Measurements from ENCODE around the gene ADAM10.

DNA sequence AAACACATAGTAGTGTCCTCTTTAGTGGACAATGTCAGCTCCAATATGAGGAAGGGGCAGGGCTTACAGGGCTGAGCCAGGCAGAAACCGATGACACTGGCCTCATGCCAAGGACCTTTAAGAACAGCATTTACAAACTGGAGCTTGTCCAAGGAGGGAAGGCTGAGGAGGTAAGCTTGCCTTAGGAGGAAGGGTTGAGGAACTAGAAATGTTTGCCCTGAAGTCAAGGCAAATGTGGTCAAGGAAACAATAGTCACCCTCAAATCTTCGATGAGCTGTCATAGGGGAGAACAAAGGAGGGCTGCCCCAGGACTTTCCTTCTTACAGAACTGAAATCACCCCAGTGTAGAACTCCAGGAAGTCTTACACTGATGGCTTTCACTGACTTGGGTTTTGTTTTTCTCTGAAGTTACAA lies 181.3 kb downstream of the ADAM10 start:
- no peak for TF ChIP-seq POLR2A (IDR thresholded peaks at IDR 0.05)
- TF ChIP-seq, protein P1, sequence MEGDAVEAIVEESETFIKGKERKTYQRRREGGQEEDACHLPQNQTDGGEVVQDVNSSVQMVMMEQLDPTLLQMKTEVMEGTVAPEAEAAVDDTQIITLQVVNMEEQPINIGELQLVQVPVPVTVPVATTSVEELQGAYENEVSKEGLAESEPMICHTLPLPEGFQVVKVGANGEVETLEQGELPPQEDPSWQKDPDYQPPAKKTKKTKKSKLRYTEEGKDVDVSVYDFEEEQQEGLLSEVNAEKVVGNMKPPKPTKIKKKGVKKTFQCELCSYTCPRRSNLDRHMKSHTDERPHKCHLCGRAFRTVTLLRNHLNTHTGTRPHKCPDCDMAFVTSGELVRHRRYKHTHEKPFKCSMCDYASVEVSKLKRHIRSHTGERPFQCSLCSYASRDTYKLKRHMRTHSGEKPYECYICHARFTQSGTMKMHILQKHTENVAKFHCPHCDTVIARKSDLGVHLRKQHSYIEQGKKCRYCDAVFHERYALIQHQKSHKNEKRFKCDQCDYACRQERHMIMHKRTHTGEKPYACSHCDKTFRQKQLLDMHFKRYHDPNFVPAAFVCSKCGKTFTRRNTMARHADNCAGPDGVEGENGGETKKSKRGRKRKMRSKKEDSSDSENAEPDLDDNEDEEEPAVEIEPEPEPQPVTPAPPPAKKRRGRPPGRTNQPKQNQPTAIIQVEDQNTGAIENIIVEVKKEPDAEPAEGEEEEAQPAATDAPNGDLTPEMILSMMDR (IDR thresholded peaks at IDR 0.05), result no peak
